Retinal pigment epithelial cell (primary cell): Measurements from ENCODE around the gene TRMT1.

Experiments
- DNase-seq: peaks from one replicate; pipeline ENCODE4 v3.0.0-alpha.2; 2010; ENCODE audit warnings: low read depth
- H3K4me3 ChIP-seq: 2 replicates; pipeline ENCODE4 v1.5.1; 2011; ENCODE audit warnings: mild to moderate bottlenecking, low read length, control low read depth, moderate library complexity
- TF ChIP-seq, protein P1 (sequence below): conservative IDR thresholded peaks from 2 replicates; pipeline ENCODE4 v1.5.1; 2011; ENCODE audit warnings: low read depth, low read length, control low read depth, inconsistent platforms

Gene TRMT1

DNA sequence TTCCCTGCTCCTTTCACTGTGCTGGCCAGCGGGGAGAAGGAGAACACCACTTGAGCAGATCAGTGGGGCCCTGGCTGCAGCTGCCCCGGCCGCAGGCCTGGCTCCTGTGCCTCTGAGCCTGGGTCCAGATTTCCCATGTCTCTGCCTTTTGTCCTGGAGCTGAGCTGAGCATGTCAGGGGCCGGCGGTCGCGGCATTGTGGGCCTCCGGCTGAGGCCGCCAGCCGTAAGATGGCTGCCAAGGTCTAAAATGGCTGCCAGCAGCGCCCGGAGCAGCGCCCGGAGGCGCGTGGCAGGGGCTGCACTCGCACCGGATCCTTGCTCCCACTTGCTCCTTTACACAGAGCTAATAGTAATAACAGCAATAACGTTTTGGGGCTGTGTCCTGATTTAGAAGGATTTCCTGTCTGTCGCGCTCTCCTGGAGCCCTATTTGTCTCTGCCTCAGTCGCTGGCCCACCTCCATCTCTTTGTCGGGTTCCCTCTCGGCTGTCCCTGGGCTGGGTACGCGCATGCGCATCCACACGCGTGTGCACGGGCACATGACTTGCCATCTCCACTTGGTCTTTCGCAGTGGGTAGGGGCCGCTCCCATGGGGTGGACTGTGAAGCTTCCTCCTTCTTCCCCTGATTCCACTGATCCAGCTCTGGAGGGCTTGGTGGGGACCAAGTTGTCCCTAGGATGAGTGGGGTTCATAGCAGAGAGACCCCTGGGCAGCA, 46.0 kb downstream of the TRMT1 start:
- no peak for DNase-seq
- TF ChIP-seq, protein P1, sequence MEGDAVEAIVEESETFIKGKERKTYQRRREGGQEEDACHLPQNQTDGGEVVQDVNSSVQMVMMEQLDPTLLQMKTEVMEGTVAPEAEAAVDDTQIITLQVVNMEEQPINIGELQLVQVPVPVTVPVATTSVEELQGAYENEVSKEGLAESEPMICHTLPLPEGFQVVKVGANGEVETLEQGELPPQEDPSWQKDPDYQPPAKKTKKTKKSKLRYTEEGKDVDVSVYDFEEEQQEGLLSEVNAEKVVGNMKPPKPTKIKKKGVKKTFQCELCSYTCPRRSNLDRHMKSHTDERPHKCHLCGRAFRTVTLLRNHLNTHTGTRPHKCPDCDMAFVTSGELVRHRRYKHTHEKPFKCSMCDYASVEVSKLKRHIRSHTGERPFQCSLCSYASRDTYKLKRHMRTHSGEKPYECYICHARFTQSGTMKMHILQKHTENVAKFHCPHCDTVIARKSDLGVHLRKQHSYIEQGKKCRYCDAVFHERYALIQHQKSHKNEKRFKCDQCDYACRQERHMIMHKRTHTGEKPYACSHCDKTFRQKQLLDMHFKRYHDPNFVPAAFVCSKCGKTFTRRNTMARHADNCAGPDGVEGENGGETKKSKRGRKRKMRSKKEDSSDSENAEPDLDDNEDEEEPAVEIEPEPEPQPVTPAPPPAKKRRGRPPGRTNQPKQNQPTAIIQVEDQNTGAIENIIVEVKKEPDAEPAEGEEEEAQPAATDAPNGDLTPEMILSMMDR = no peak
- H3K4me3 ChIP-seq = no peak overlapping the region

- TF ChIP-seq, protein P1 = no peak
- no peak overlapping the region for H3K4me3 ChIP-seq
- DNase-seq = no peak
Measured at GRCh38 chr19:13069415-13070359, 46.9 kb downstream of the TRMT1 start.

GRCh38 chr19:13068085-13068846, 48.3 kb downstream of the TRMT1 start:
- TF ChIP-seq, protein P1 = no peak
- DNase-seq = no peak
- no peak overlapping the region for H3K4me3 ChIP-seq

GRCh38 chr19:13066933-13067807, 49.4 kb downstream of the TRMT1 start:
- TF ChIP-seq, protein P1 = no peak
- DNase-seq = no peak
- no peak overlapping the region for H3K4me3 ChIP-seq

DNA sequence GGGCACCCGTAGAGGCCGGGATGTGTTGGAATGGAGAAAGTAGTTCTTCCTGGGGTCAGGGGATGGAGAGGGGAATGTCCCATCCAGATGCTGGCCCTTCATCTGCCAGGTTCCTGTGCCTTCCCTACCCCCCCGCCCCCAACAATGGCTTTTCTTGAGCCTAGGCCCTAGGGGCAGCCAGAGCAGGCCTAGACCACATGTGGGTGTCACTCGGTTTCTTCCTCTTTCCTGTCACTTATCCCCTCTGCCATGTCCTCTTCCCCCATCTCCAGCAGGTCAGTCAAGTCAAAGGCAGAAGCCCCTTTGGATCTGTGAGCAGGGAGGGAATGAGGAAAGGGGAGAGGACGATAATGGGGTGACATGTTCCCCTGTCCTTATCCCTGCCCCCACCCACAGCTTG, 50.3 kb downstream of the TRMT1 start:
- no peak overlapping the region for H3K4me3 ChIP-seq
- TF ChIP-seq, protein P1 = no peak
- no peak for DNase-seq

DNA sequence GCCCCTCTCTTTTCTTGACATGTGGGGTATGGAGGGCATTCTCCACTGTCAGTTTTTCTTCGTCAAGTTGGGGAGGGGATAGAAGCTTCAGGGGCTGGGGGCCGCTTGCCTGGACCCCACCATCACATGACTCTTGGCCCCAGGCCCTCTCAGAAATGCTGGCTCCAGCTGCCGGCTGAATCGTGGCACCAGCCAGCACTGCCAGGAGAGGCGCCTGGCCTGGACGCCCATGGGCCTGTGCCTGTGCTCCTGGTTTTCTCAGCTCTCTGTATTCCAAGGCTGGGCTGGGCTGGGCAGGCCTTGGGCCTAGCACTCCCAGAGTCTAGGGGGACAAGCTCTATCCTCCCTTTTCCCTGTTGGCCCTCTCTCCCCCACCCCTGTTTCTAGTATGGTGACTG, 52.4 kb downstream of the TRMT1 start:
- DNase-seq = no peak
- TF ChIP-seq, protein P1 = no peak

More for the DNA sequence above, 52.4 kb downstream of the TRMT1 start:
- no peak overlapping the region for H3K4me3 ChIP-seq
